NCI-H2196 treated with DMSO at 0.1 percent for 48 hours (cell line): ENCODE measurements around the gene ITGB1BP1.

Experiments used
- DNase-seq: peaks from one replicate; lab custom pipeline; 2025; ENCODE audit not compliant: unreplicated experiment; lab: John Stamatoyannopoulos, UW

The ITGB1BP1 gene

DNA sequence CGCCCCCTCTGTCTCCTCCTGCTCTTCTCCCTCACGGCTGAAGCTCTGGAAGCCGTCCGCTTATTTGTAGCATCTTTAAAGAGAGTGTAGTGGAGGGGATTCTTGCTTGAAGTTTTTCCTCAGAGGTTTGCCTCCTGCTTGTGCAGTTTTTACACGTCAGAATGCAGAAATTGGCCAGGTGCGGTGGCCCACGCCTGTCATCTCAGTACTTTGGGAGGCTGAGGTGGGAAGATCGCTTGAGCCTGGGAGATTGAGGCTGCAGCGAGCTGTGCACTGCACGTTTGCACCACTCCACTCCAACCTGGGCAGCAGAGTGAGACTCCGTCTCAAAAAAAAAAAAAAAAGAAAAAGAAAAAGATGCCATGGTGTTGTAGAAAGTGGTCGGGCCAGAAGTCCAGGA, 69.0 kb downstream of the ITGB1BP1 start:
- no peak for DNase-seq
